Mammary epithelial cell (primary cell): ENCODE measurements around the gene TGDS.

Experiments used
- CTCF ChIP-seq, 2 donors: IDR thresholded peaks in 1 of 2; conservative IDR thresholded peaks in 1 of 2; 2 replicates each; pipeline ENCODE4 v1.5.1; 2011 to 2012; ENCODE audit warnings: inconsistent platforms in 2 of 2, low read length in 2 of 2, mild to moderate bottlenecking in 2 of 2, control low read depth in 1 of 2, low read depth in 1 of 2; ENCODE audit not compliant: insufficient read depth in 1 of 2; ENCODE audit errors: extremely low read depth in 1 of 2
- EZH2 ChIP-seq: IDR thresholded peaks from 2 replicates; pipeline ENCODE4 v1.6.1; 2012; ENCODE audit warnings: low read length, inconsistent platforms, borderline replicate concordance

- TF ChIP-seq CTCF (conservative IDR thresholded peaks at IDR 0.05 in 1 of 2, IDR thresholded peaks at IDR 0.05 in 1 of 2; ENCODE audit: extremely low read depth in 1 of 2, insufficient read depth in 1 of 2, low read depth in 1 of 2, low read length in 2 of 2) (no peak), EZH2 (no peak)
These were observed 3.9 kb upstream of the TGDS start for GRCh38 chr13:94599877-94600276.
